SK-N-DZ (cell line): Measurements from ENCODE around the gene TNRC6C.
"Not testable (repeated sequence)": the region's sequence is repeated elsewhere in the genome, so short reads cannot be mapped to it uniquely, and the experiment has no call there.

Experiments
- DNase-seq: peaks from one replicate; pipeline ENCODE4 v3.0.0-alpha.2; 2015; ENCODE audit warnings: low spot score

TNRC6C gene

DNA sequence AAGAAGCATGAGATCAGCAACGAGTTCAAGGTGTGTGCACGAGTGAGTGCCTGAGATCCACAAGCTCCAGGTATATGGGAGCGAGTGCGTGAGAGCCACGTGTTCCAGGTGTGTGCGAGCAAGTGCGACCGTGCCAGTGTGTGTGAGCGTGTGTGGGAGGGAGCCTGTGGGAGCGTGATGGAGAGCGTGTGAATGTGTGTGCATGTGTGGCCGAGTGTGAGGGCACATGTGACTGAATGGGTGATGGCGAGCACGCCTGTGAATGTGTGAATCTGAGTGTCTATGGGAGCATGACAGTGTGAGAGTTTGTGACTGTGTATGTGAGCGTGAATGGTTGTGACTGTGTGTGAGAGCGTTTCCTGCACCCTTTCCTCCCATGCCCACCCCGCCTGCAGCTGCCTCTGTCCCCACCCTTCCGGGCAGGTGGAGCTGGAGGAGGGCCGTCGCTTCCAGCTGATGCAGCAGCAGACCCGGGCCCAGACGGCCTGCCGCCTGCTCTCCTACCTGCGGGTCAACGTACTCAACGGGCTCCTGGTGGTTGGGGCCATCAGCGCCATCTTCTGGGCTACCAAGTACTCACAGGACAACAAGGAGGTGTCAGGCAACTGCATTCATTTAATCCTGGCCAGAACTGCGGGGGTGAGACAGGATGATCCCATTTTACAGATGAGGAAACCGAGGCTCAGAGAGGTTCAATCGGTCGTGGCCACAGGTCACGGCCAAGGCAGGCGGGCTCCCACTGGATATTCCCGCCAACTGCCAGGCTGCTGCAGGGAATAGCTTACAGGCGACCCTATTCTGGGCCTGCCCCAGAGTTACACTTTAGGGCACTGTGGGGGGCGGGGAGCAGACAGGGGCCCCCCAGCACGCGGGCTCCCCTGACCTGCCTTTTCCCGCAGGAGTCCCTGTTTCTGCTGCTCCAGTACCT, 175.7 kb downstream of the TNRC6C start:
- peak; percentile 62 for DNase-seq

DNA sequence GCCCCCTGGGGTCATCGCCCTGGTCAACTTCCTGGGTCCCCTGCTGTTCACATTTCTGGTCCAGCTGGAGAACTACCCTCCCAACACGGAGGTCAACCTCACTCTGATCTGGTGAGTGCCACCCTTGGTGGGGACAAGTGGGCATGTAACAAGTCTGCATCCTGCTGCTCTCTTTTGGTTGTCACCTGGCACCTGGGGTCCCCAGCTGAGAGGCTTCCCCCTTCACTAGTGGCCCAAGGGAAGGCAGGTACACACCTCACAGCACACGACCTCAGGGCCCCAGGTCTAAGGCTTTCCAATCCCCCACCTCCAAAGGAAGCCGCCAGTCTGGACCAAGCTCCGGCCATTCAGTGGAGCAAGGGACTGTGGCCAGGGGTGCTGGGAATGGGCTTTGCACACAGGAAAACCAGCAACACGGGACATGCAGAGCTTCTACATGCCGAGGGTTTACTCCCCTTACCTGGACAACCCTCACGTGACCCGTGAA, 176.4 kb downstream of the TNRC6C start:
- no peak for DNase-seq

DNA sequence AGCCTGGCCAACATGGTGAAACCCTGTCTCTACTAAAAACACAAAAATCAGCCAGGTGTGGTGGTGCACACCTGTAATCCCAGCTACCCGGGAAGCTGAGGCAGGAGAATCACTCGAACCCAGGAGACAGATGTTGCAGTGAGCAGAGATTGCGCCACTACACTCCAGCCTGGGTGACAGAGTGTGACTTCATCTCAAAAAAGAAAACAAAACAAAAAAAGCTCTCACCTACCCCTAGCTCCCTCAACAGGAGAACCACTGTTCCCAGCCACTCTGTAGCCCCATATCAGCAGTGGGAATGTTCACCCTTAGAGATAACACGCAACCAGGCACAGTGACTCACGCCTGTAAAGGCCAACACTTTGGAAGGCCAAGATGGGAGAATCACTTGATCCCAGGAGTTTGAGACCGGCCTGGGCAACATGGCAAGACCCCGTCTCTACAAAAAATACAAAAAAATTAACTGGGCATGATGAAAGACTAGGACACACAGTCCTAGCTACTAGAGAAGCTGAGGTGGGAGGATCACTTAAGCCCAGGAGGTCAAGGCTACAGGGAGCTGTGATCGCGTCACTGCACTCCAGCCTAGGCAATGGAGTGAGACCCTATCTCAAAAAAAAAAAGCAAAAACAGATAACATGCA, 177.5 kb downstream of the TNRC6C start:
- DNase-seq = no peak

DNA sequence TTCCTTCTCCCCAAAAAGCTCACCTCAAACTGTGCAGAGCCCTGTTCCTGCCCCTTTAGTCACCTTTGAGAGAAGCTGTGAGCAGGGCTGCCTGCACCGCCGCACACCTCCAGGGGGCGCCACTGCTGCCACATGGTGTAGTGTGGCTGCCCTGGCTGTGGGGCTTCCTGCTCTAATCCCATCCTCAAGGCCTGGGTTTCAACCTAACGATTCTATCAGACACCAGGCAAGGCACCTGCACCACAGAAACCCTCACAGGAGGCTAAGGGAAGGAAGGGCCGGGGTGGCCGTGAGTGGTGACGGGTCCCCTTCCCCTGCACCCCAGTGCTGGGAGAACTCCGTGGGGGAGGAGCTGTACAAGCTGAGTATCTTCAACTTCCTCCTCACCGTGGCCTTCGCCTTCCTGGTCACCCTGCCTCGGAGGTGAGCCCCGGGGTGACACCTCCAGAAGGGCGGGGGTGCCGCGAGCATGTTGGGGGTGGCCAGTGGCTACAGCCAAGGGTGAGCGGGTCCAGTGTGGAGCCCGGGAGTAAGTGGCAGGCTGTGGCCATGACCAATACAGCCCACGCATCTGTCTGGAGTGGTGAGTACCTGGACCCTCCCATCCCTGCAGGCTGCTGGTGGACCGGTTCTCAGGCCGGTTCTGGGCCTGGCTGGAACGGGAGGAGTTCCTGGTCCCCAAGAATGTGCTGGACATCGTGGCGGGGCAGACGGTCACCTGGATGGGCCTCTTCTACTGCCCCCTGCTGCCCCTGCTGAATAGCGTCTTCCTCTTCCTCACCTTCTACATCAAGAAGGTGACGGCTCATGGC, 179.1 kb downstream of the TNRC6C start:
- DNase-seq = no peak

DNA sequence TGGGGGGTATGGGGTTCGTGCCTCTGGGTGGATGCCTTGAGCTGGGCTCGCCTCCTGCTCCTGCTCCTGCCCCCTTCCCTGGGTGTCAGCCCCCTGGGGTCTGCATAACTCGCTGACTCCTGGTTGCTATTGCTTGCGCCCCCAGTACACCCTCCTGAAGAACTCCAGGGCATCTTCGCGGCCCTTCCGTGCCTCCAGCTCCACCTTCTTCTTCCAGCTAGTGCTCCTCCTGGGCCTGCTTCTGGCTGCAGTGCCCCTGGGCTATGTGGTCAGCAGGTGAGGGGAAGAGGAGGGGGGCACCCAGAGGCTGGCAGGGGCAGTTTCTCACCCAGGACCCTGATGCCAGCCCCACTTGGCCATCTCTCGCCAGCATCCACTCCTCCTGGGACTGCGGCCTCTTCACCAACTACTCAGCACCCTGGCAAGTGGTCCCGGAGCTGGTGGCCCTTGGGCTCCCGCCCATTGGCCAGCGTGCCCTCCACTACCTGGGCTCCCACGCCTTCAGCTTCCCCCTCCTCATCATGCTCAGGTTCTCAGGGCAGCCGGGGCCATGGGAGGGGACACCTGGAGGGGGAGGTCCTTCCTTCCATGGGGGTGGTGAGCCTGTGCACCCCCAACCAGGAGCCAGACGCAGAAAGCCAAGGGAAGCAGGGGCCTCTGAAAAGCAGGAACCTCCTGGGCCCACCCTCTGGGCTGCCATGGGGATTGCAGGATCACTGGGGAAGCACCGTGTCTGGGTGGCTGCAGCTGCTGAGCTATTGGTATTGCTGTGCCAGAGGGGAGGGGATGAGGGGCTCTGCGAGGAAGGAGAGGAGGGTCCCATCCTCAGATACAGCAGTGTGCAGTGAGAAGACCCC, 179.9 kb downstream of the TNRC6C start:
- DNase-seq = no peak

DNA sequence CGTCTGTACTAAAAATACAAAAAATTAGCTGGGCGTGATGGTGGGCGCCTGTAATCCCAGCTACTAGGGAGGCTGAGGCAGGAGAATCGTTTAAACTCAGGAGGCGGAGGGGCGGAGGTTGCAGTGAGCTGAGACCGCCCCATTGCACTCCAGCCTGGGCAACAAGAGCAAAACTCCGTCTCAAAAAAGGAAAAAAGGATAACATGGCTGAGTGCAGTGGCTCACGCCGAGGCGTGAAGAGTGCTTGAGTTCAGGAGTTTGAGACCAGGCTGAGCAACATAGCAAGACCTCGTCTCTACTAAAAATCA, 181.3 kb downstream of the TNRC6C start:
- not testable (repeated sequence) for DNase-seq

DNA sequence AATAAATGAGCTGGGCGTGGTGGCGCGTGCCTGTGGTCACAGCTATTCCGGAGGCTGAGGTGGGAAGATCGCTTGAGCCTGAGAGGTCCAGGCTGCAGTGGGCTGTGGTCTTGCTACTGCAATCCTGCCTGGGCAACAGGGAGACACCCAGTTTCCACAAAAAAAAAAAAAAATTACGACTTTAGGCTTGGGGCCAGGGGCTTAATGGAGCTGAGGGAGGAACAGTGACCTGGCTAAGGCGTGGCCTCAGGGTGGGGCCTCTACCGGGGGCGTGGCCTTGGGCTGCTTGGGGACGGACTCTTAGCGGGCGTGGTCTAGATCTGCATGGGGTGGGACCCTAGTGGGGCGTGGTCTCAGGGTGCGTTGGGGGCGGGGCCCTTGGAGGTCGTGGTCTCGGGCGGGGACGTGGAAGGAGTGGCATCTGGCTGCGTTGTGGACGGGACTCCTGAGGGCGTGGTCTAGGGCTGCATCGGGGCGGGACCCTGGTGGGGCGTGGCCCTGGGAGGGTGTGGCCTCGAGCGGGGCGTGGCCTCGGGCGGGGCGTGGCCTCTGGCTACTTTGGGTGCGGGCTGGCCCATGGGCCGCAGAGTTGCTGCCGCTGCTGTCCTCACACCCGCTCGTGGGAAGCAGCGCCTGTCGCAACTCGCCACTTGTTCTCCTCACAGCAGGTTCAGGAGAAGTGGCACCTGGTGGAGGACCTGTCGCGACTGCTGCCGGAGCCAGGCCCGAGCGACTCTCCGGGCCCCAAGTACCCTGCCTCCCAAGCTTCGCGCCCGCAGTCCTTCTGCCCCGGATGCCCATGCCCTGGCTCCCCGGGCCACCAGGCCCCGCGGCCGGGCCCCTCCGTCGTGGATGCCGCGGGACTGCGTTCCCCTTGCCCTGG, 181.9 kb downstream of the TNRC6C start:
- peak; percentile 83 for DNase-seq

DNA sequence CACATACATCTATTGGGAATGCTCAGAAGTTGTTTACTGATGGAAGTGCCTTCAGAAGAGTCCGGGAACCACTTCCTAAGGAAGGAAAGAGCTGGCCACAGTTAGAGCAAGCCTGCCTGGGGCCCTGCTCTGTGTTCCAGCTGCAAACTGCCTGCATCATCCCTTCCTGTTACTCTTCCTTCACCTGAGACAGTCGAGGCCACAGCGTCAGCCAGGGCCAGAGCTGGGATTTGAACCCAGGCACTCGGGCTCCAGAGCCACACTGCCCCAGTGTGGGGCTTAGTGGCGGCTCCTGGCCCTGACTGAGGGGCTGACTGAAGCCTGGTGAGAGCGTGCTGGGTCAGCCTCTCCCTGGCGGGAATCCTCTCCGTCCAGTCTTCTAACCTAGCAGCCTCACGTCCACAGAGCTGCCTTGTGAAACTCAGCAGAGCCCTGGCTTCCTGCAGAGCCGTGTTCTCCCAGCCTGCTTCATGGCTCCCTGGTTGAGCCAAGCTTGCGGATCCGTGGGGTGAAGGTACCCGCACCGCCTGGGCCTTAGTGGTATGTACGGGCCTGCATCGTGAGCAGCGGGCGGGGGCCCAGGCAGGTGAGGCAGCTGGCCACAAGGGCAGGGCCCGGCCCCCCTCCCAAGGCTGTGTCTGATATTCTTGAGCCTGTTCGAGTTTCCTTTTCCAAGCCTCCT, 183.1 kb downstream of the TNRC6C start:
- DNase-seq = no peak

DNA sequence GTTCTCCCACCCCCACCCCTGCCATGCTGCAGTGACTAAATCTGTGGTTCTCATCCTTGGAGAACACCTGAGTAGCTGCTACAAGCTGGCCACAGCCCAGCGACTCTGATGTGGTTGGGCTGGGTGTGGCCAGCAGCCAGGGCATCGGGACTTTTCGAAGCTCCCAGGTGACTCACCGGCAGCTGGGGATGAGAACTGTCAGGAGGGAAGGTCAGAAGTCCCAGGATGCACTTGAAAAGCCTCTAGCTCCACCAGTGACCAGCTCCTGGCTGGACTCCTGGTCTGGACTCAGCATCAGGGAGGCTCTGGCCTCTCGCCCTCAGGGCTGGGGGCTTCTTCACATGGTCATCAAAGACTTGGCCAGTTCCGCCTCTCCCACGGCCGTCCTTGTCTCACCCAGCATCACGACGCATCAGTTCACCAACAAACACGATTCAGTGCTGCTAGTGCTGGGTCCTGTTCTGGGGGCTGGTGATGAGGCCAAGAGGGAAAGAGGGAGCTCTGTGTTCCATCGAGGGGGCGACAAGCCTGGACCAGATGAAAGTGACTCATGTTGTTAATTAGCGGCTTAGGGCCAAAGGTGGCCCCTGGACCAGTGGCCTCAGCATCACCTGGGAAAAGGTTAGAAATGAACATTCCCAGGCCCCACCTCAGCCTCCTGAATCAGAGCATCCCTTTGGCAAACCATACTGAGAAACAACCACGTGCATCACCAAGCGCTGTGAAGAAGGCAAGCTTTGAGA, 183.8 kb downstream of the TNRC6C start:
- no peak for DNase-seq

DNA sequence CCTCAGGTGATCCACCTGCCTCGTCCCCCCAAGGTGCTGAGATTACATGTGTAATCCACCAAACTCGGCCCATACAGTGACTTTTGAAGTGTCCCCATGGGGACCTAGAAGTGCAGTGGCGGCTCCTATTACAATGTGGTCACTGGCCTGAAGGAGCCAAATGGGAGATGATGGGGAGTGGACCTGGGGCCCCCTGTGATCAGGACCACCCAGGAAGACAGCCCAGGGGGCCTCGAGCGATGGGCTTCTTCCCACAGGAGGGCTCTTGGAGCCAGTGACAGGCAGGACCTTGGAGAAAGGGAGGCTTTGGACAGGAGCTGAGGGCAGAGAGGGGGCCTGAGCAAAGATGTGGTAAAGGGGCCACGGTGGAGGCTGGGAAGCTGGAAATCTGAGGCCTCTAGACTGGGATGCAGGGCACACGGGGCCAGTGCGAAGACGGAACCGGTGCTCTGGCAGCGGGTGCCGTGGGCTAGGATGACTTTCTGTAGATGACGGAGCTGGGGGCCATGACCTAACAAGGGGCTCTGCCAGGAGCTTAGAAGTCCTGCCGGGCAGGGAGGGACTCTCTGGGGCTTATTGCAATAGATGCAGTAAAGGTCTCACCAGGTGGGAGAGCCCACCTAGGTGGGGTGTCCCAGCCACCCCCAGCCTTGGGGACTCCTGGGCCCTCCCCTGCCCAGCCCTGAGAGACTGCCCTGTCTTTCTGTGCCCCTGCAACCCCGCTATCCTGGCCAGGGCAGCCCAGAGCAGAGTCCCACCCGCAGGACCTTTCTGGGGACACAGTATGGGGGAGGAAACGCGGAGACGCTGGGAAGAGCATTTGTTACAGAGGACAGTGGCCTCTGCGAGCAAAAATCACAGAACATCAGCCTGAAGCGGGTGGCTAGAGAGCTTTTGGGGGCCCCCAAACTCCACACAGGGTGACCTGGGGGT, 185.0 kb downstream of the TNRC6C start:
- no peak for DNase-seq

DNA sequence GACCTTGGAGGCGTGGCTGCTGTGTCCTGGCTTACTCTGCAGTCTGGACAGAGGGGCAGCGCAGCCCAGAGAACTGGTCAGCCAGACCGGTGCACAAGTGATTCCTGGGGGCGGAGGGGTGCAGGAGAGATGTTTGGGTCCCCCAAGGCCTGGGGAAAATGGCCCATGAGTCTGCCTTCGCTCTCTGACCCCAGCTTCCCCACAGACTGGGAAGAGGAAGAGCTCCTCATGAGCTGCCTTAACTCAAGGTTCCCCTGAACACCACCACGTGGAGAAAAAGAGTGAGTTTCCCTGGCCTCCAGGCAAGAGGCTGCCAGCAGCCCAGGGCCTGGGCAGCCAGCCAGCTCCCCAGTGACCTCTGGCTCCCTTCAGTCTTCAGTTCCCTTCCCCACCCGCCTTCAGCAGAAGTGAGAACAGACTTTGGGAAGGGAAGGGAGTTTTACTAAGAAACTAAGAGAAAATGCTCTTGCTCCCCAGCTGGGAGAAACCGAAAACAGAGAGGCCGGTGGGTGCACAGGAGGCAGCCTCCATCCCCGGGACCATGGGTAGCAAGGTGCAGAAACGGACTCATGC, 185.7 kb downstream of the TNRC6C start:
- no peak for DNase-seq

DNA sequence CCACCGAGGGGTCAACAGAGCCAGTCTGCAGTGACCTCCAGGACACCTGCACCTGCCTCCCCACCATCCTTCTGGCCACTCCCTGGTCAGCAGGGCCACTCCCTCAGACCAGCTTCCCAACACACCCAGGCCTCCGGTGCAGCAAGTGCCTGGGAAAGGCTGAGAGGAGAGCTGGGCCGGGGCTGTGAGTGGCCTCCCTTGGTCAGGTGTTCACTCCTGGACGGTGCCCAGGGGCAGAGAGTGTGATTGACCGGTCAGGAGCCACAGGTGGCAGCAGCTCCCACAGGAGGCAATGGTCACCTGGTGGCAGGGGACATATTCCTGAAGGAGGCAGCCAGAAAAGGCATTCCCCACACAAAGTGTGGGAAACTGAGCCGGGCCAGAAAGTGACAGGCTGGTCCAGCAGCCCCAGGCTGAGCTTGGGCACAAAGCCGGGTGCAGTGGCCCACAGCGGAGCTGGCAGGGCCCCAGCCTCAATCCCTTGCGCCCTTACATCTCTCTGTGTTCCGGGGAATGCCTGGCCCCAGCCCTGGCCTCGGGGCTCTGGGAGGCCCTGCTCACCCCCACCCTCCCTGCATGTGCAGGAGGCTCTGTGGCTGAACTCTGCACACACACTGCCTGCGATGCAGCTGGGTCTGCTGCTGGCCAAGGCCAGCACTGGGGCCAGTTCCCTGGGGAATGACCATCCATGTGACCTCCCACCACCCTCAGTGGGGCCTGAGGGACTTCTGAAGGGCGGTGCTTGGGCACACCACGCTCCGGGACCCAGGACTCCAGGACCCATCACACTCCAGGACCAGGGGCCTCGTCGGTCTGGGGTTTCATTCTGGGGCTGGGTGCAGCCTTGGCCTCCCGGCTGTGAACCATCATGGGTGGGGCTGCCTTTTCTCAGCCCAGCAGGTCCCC, 186.5 kb downstream of the TNRC6C start:
- no peak for DNase-seq

DNA sequence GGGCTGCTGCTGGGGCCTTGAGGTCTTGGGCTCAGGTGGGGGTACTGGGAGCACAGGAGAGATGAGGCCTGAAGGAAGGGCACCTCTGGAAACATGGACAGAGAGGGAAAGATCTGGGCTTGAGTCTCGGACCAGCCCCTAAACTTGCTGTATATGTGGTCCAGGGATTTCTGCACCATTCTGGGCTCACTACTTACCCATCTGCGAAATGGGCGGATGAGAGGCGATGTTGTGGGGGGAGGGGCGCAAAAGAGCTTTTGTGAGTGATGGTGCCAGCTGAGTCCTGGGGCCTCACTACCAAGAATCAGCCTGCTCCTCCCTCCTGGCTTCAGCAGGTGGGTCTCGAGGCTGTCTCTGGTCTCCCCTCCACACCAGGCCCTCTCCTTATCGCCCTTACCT, 188.0 kb downstream of the TNRC6C start:
- no peak for DNase-seq

DNA sequence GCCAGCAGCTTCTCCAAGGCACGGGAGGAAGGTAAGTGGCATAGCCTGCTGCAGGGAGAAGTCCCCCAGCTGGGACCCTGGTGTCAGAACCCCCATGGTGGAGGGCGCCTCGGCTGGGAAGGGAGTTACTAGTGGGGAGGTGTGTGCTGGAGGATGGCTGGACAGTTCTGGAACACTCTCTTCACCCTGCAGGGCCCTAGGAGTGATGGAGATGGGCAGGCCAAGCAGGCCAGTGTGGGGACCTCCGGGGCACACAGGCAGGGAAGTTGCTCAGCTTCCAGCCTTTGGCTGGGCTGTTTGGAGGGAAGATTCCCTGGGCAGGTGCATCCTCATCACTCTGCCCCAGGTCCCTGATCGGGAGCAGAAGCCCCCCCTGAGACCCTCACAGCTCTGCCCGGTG, 188.4 kb downstream of the TNRC6C start:
- no peak for DNase-seq

DNA sequence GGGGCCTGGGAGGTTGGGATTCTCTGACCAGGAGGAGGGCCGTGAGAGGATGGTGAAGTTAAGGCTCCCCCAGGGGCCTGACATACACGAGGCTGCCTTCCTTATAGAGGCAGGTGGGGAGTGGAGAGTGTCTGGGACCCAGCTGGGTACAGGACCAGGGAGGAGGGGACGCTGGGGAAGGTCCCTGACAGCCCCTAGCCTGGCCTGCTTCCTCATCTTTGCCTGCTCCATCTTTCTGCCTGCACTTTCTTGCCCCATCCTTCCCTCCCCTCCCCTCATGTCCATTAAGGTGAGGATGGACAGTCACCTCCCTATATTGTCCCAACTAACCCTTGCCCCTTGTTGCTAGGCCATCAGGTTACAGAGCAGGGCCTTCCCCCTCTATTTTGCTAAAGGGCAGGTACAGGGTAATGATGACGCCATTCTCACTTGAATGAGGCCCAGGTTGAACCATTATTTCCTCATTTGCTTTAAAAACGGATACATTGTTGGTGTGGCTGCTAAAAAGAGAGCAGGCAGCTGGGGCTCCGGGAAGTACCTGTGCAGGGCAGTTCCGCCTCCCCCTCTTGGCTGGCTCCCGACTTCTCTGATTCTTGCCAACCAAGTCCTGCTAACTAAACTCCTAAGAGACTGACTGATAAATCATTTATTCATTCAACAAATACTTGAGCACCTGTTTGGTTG, 189.0 kb downstream of the TNRC6C start:
- no peak for DNase-seq
